Eye (tissue), 1 donor: ENCODE results near the gene SHISA9.

Experiments
- DNase-seq: peaks from one replicate; pipeline ENCODE4 v3.0.0-alpha.2; 2015

SHISA9 gene

GRCh38 chr16:13194766-13195165, 293.4 kb downstream of the SHISA9 start:
- no peak for DNase-seq

GRCh38 chr16:13203725-13204124, 302.3 kb downstream of the SHISA9 start:
- no peak for DNase-seq

GRCh38 chr16:13205352-13205751, 304.0 kb downstream of the SHISA9 start:
- DNase-seq: no peak

- DNase-seq: no peak
Measured at GRCh38 chr16:13206606-13207005, 305.2 kb downstream of the SHISA9 start.

- DNase-seq: no peak
Measured at GRCh38 chr16:13207151-13207550, 305.8 kb downstream of the SHISA9 start.

- no peak for DNase-seq
Measured at GRCh38 chr16:13223666-13224065, 322.3 kb downstream of the SHISA9 start.

GRCh38 chr16:13229039-13229438, 327.6 kb downstream of the SHISA9 start:
- DNase-seq: no peak

- no peak for DNase-seq
Measured at GRCh38 chr16:13231365-13231764, 330.0 kb downstream of the SHISA9 start.

GRCh38 chr16:13234999-13235398, 333.6 kb downstream of the SHISA9 start:
- no peak for DNase-seq

GRCh38 chr16:13236308-13236707, 334.9 kb downstream of the SHISA9 start:
- no peak for DNase-seq

- DNase-seq: no peak
Measured at GRCh38 chr16:13238182-13238581, 336.8 kb downstream of the SHISA9 start.

GRCh38 chr16:13242201-13242600, 340.8 kb downstream of the SHISA9 start:
- no peak for DNase-seq

GRCh38 chr16:13244770-13245169, 343.4 kb downstream of the SHISA9 start:
- DNase-seq: no peak

GRCh38 chr16:13245713-13246377, 344.4 kb downstream of the SHISA9 start:
- no peak for DNase-seq

GRCh38 chr16:13254998-13255614, 353.7 kb downstream of the SHISA9 start:
- no peak for DNase-seq

GRCh38 chr16:13262270-13263090, 361.1 kb downstream of the SHISA9 start:
- no peak for DNase-seq

GRCh38 chr16:13264749-13265552, 363.6 kb downstream of the SHISA9 start:
- DNase-seq: no peak

GRCh38 chr16:13269359-13269758, 368.0 kb downstream of the SHISA9 start:
- no peak for DNase-seq

- DNase-seq: no peak
Measured at GRCh38 chr16:13269905-13270528, 368.6 kb downstream of the SHISA9 start.

- no peak for DNase-seq
Measured at GRCh38 chr16:13270602-13271001, 369.2 kb downstream of the SHISA9 start.

- DNase-seq: no peak
Measured at GRCh38 chr16:13289515-13289914, 388.1 kb downstream of the SHISA9 start.
